NCI-H2227 (cell line): Measurements from ENCODE around the gene ITPA.

Experiments
- DNase-seq: peaks from one replicate; lab custom pipeline; 2025; ENCODE audit not compliant: unreplicated experiment; lab: John Stamatoyannopoulos, UW

ITPA gene

GRCh38 chr20:3209257-3209945, at the start of gene ITPA:
ITPA (plus strand) TSS chr20:3209498; CDS start chr20:3209552, 54 bp downstream.
- peak; percentile 64 for DNase-seq

- no peak for DNase-seq
These were observed 48.9 kb upstream of the ITPA start for GRCh38 chr20:3160418-3160817.

- DNase-seq: no peak
These were observed 47.8 kb upstream of the ITPA start for GRCh38 chr20:3161316-3162079.

GRCh38 chr20:3162080-3162611, 47.2 kb upstream of the ITPA start:
- DNase-seq: no peak

- no peak for DNase-seq
These were observed 45.9 kb upstream of the ITPA start for GRCh38 chr20:3163099-3164042.

GRCh38 chr20:3164043-3164762, 45.1 kb upstream of the ITPA start:
- no peak for DNase-seq

- no peak for DNase-seq
These were observed 44.4 kb upstream of the ITPA start for GRCh38 chr20:3164763-3165410.

- no peak for DNase-seq
These were observed 43.6 kb upstream of the ITPA start for GRCh38 chr20:3165473-3166337.

GRCh38 chr20:3166338-3166912, 42.9 kb upstream of the ITPA start:
- no peak for DNase-seq

- DNase-seq: no peak
These were observed 42.4 kb upstream of the ITPA start for GRCh38 chr20:3166913-3167342.

GRCh38 chr20:3167738-3168078, 41.6 kb upstream of the ITPA start:
- no peak for DNase-seq

- no peak for DNase-seq
These were observed 41.0 kb upstream of the ITPA start for GRCh38 chr20:3168079-3168828.

GRCh38 chr20:3168829-3169590, 40.3 kb upstream of the ITPA start:
- DNase-seq: no peak

GRCh38 chr20:3171391-3172125, 37.7 kb upstream of the ITPA start:
- no peak for DNase-seq

GRCh38 chr20:3172126-3172932, 37.0 kb upstream of the ITPA start:
- DNase-seq: no peak
